Measurements from ENCODE around the gene AHCYL2.
"Not testable (repeated sequence)": the region's sequence is repeated elsewhere in the genome, so short reads cannot be mapped to it uniquely, and the experiment has no call there.

AHCYL2 gene

DNA sequence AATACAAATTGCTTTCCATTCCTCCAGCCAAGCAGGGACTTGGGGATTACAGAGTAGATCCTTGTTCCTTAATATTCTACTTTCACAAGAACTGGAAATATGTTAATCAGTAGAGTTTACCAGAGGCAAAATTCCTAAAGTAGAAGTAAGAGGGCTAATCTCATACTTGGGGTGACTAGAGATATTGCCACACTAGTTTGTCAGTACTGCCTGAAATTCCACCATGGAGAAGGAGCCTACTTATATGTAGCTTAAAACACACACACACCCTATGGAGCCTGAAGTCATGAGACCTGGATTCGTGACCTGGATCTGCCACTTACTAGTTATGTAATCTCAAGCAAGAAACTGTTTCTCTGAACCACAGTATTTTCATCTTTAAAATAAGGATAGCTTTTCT is 243.3 kb downstream of the AHCYL2 start:
- TF ChIP-seq, protein P1, sequence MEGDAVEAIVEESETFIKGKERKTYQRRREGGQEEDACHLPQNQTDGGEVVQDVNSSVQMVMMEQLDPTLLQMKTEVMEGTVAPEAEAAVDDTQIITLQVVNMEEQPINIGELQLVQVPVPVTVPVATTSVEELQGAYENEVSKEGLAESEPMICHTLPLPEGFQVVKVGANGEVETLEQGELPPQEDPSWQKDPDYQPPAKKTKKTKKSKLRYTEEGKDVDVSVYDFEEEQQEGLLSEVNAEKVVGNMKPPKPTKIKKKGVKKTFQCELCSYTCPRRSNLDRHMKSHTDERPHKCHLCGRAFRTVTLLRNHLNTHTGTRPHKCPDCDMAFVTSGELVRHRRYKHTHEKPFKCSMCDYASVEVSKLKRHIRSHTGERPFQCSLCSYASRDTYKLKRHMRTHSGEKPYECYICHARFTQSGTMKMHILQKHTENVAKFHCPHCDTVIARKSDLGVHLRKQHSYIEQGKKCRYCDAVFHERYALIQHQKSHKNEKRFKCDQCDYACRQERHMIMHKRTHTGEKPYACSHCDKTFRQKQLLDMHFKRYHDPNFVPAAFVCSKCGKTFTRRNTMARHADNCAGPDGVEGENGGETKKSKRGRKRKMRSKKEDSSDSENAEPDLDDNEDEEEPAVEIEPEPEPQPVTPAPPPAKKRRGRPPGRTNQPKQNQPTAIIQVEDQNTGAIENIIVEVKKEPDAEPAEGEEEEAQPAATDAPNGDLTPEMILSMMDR (IDR thresholded peaks at IDR 0.05; ENCODE audit: control extremely low read depth, extremely low read depth, low read depth, missing control alignments), result no peak
- POLR2A ChIA-PET, result no interaction called here
- no peak for DNase-seq (ENCODE audit: extremely low spot score)
- CTCF ChIA-PET, result interaction anchor here (1.2 to 8.3 kb wide), 7 partner anchors 13 to 248 kb away, joined by 3 to 120 read pairs (median 12); no protein-coding TSS in a partner anchor

DNA sequence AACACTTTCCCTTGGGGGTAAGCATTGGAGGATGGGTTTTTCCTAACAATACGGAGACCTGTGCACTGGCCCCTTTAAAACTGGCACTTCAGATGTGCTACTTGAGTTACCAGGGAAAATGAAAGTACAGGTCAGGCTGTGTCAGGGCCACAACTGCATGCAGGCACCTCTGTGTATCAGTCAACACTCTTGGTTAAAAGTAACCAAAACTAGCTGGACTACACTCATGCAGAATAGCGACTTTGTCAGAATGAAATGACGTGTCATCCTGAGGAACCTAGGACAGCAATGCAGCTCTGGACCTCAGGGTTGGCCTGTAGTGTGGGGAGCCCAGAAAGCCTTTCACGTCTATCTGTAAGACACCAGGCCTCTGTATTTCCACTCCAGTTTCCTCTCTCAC is 243.7 kb downstream of the AHCYL2 start:
- TF ChIP-seq, protein P1 (IDR thresholded peaks at IDR 0.05; ENCODE audit: control extremely low read depth, extremely low read depth, low read depth, missing control alignments), result no peak
- CTCF ChIA-PET, result interaction anchor here (0.9 to 8.3 kb wide), 9 partner anchors 12 to 249 kb away, joined by 3 to 120 read pairs (median 12); no protein-coding TSS in a partner anchor
- DNase-seq (ENCODE audit: extremely low spot score), result no peak
- POLR2A ChIA-PET, result interaction anchor here (0.8 kb wide), 1 partner anchor 100 kb away, joined by 3 read pairs; no protein-coding TSS in a partner anchor

DNA sequence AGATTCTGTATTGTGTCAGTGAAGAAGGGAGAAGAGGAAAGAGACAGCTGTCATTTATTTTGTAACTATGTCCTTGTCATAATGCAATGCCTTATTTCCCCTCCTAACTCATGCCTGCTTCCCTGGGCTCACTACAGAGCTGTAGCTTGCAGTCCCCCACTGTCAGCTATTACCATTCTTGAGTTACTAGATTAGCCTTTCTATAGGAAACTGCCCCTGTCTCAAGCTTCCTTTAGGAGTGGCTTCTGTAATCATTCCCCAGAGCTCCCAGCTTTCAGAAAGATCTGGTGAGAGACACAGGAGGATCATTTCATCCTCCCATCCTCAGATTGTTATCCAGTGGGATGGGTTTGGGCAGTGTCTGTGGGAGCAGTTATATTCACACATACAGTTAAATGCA is 245.1 kb downstream of the AHCYL2 start:
- ChIA-PET POLR2A (no interaction called here), CTCF (interaction anchor here (1.3 to 8.3 kb wide), 9 partner anchors 11 to 250 kb away, joined by 4 to 120 read pairs (median 12); partner anchors contain the start of gene STRIP2)
- TF ChIP-seq, protein P1 (IDR thresholded peaks at IDR 0.05; ENCODE audit: control extremely low read depth, extremely low read depth, low read depth, missing control alignments), result no peak
- no peak for DNase-seq (ENCODE audit: extremely low spot score)

DNA sequence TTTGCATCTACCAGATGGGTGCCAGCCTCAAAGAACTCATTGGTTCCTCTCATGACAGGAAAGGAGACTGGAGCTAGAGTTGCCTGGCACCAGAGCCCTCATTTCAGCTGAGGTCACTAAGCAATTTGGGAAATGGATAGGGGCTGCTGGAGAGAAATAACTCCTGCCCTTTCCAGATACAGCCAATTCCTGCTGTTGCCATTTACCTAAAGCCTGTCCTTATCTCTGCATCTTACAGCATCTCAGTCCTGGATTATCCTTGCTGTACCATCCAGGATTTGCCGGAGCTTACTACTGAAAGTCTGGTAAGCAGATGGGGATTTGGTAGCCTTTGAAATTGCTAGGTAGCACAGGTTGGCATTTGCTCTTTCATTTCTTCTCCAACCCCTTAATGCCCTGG is 245.6 kb downstream of the AHCYL2 start:
- TF ChIP-seq, protein P1 (IDR thresholded peaks at IDR 0.05; ENCODE audit: control extremely low read depth, extremely low read depth, low read depth, missing control alignments), result no peak
- POLR2A ChIA-PET, result no interaction called here
- CTCF ChIA-PET, result interaction anchor here (1.3 to 8.3 kb wide), 10 partner anchors 17 to 251 kb away, joined by 4 to 120 read pairs (median 8); partner anchors contain the start of gene STRIP2
- DNase-seq (ENCODE audit: extremely low spot score), result no peak

DNA sequence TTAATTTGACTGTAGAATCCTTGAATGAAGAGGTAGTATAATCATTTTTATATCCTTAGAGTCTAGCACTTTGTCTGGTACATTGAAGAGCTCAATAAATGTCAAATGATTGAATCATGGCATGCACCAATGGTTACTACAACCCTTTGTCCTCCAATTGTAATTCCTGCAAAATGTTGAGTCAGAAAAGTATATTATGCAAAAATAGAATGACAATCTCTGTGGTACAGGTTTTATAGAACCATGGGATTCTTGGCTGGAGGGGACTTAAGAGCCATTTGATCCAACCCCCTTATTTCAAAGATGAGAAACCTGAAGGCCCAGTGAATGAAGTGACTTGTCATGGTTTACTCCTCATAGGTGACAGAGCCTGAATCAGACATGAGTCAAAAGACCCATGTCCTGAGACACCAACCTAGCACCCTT is 246.6 kb downstream of the AHCYL2 start:
- ChIA-PET POLR2A (no interaction called here), CTCF (interaction anchor here (0.7 to 8.3 kb wide), 25 partner anchors 9 to 562 kb away, joined by 3 to 120 read pairs (median 5); partner anchors contain the start of gene STRIP2)
- TF ChIP-seq, protein P1 (IDR thresholded peaks at IDR 0.05; ENCODE audit: control extremely low read depth, extremely low read depth, low read depth, missing control alignments), result no peak
- DNase-seq (ENCODE audit: extremely low spot score), result no peak

DNA sequence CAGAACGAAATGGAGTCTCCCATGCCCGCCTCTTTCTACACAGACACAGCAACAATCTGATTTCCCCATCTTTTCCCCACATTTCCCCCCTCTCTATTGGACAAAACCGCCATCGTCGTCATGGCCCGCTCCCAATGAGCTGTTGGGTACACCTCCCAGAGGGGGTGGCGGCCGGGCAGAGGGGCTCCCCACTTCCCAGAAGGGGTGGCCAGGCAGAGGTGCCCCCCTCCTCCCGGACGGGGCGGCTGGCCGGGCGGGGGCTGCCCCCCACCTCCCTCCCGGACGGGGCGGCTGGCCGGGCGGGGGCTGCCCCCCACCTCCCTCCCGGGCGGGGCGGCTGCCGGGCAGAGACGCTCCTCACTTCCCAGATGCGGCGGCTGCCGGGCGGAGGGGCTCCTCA is 251.1 kb downstream of the AHCYL2 start:
- DNase-seq (ENCODE audit: extremely low spot score); CTCF ChIA-PET; POLR2A ChIA-PET: not testable (repeated sequence)

DNA sequence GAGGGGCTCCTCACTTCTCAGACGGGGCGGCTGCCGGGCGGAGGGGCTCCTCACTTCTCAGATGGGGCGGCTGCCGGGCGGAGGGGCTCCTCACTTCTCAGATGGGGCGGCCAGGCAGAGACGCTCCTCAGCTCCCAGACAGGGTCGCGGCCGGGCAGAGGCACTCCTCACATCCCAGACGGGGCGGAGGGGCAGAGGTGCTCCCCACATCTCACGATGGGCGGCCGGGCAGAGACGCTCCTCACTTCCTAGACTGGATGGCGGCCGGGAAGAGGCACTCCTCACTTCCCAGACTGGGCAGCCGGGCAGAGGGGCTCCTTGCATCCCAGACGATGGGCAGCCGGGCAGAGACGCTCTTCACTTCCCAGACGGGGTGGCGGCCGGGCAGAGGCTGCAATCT is 251.6 kb downstream of the AHCYL2 start:
- DNase-seq (ENCODE audit: extremely low spot score); CTCF ChIA-PET; POLR2A ChIA-PET: not testable (repeated sequence)

All from GM10248 (cell line).